HCT116 (cell line): Measurements from ENCODE around the gene WSB2. TPM values are rescaled to one million over a fixed set of nuclear protein-coding genes. Genes with fewer than 3 reads are reported as not detected.

Experiments
- ATAC-seq: fragments of 200-7000 bp; cut with Tn5 transposase; 2 replicates; pipeline ENCODE4 v1.9.1; 2020; ENCODE audit warnings: mild to moderate bottlenecking, moderate library complexity
- BruUV-seq: library from RNA; stranded (reverse); fragments of 400-500 nt; replicated peaks from 2 replicates; lab custom pipeline; 2021; lab: Mats Ljungman, UMichigan
- CTCF ChIA-PET: fragments of 300-600 bp; sonication (Branson Sonifier 250); formaldehyde crosslinking; loops from one replicate; lab custom pipeline; 2021; ENCODE audit warnings: antibody characterized with exemption; lab: Charles Lee
- POLR2A ChIA-PET: fragments of 300-600, 350-600 bp; sonication (Branson Sonifier 250); formaldehyde crosslinking; loops from one replicate; lab custom pipeline; 2021; ENCODE audit warnings: antibody characterized with exemption; lab: Charles Lee
- RAD21 ChIA-PET, 2 experiments: fragments of 300-600 bp; sonication (Branson Sonifier 250); formaldehyde crosslinking; loops; one replicate each; lab custom pipeline; 2023; ENCODE audit warnings: low total read pairs in 2 of 2; ENCODE audit not compliant: uncharacterized antibody in 2 of 2, unreplicated experiment in 2 of 2, low non-redundant PET in 1 of 2; lab: Charles Lee
- DNase-seq: peaks from one replicate; pipeline ENCODE4 v3.0.0-alpha.2; 2010; ENCODE audit warnings: low read depth, low spot score
- H2AFZ ChIP-seq: fragments of 200-600 bp; shearing (Covaris generic), sonication (generic); 2 replicates; pipeline ENCODE4 v1.6.1; 2017; ENCODE audit warnings: low read depth, mixed run types, mixed read lengths, antibody characterized with exemption, low read length; ENCODE audit not compliant: poor library complexity, severe bottlenecking
- H3K27ac ChIP-seq: 2 replicates; pipeline ENCODE4 v1.5.1; 2012; ENCODE audit warnings: low read depth, low read length
- H3K27me3 ChIP-seq: fragments of 200-600 bp; sonication (generic); 2 replicates; pipeline ENCODE4 v1.6.1; 2016; ENCODE audit warnings: mixed run types, low read length, mixed read lengths; ENCODE audit not compliant: insufficient read depth
- H3K36me3 ChIP-seq, 2 experiments: fragments of 200-500 bp in 1 of 2; fragments of 200-600 bp in 1 of 2; sonication (Bioruptor generic) in 1 of 2; sonication (generic) in 1 of 2; 2 replicates each; pipeline versions ENCODE4 v1.5.1 to v1.6.1; 2014 to 2016; ENCODE audit warnings: low read length in 2 of 2, inconsistent platforms in 1 of 2, mixed read lengths in 1 of 2, mixed run types in 1 of 2; ENCODE audit not compliant: insufficient read depth in 2 of 2, control insufficient read depth in 1 of 2
- H3K4me1 ChIP-seq, 2 experiments: fragments of 200-600 bp in 1 of 2; sonication (generic) in 1 of 2; 2 replicates each; pipeline versions ENCODE4 v1.5.1 to v1.6.1; 2012 to 2017; ENCODE audit warnings: low read length in 2 of 2, inconsistent platforms in 1 of 2, mild to moderate bottlenecking in 1 of 2, mixed read lengths in 1 of 2, mixed run types in 1 of 2, moderate library complexity in 1 of 2; ENCODE audit not compliant: insufficient read depth in 2 of 2, control insufficient read depth in 1 of 2
- H3K4me2 ChIP-seq: fragments of 200-600 bp; sonication (generic); 2 replicates; pipeline ENCODE4 v1.6.1; 2017; ENCODE audit warnings: mixed run types, low read length, mixed read lengths
- H3K4me3 ChIP-seq, 2 experiments: fragments of 200-600 bp in 1 of 2; sonication (generic) in 1 of 2; replicated peaks in 1 of 2; 2 replicates each; pipeline ENCODE4 v1.5.1; 2011 to 2016; ENCODE audit warnings: low read length in 2 of 2, control low read depth in 1 of 2, low read depth in 1 of 2, mild to moderate bottlenecking in 1 of 2, mixed read lengths in 1 of 2, mixed run types in 1 of 2
- H3K79me2 ChIP-seq: fragments of 200-600 bp; sonication (generic); 2 replicates; pipeline ENCODE4 v1.6.1; 2017; ENCODE audit warnings: mild to moderate bottlenecking, mixed run types, low read length, moderate library complexity, mixed read lengths; ENCODE audit not compliant: insufficient read depth
- H3K9ac ChIP-seq: fragments of 200-600 bp; sonication (generic); 2 replicates; pipeline ENCODE4 v1.6.1; 2016; ENCODE audit warnings: low read length, mixed read lengths
- H3K9me2 ChIP-seq: fragments of 200-600 bp; sonication (generic), shearing (Covaris generic); 2 replicates; pipeline ENCODE4 v1.6.1; 2017; ENCODE audit warnings: mixed run types, mild to moderate bottlenecking, moderate library complexity; ENCODE audit not compliant: insufficient read depth
- H3K9me3 ChIP-seq, 2 experiments: fragments of 200-500 bp in 1 of 2; fragments of 200-600 bp in 1 of 2; sonication (Bioruptor generic) in 1 of 2; sonication (generic) in 1 of 2; 2 replicates each; pipeline ENCODE4 v1.6.1; 2014 to 2017; ENCODE audit warnings: low read length in 2 of 2, mixed read lengths in 2 of 2, inconsistent platforms in 1 of 2, low read depth in 1 of 2, mild to moderate bottlenecking in 1 of 2, mixed run types in 1 of 2, moderate library complexity in 1 of 2; ENCODE audit not compliant: control insufficient read depth in 1 of 2, insufficient read depth in 1 of 2
- H4K20me1 ChIP-seq: fragments of 200-600 bp; sonication (generic), shearing (Covaris generic); 2 replicates; pipeline ENCODE4 v1.6.1; 2017; ENCODE audit warnings: mixed run types, mild to moderate bottlenecking, moderate library complexity; ENCODE audit not compliant: insufficient read depth
- CBX3 ChIP-seq: IDR thresholded peaks from 2 replicates; pipeline ENCODE4 v1.6.1; 2012; ENCODE audit warnings: low read depth
- CEBPB ChIP-seq: IDR thresholded peaks from 2 replicates; pipeline ENCODE4 v1.6.1; 2012; ENCODE audit warnings: low read depth
- EGR1 ChIP-seq: IDR thresholded peaks from 2 replicates; pipeline ENCODE4 v1.6.1; 2012; ENCODE audit warnings: low read depth
- ELF1 ChIP-seq: IDR thresholded peaks from 2 replicates; pipeline ENCODE4 v1.6.1; 2012; ENCODE audit warnings: low read depth, borderline replicate concordance
- EZH2phosphoT487 ChIP-seq: fragments of 200-600 bp; IDR thresholded peaks from 2 replicates; pipeline ENCODE4 v1.6.1; 2018; ENCODE audit warnings: antibody characterized with exemption, borderline replicate concordance
- FOSL1 ChIP-seq: IDR thresholded peaks from 2 replicates; pipeline ENCODE4 v1.6.1; 2012; ENCODE audit warnings: low read depth
- JUND ChIP-seq: IDR thresholded peaks from 2 replicates; pipeline ENCODE4 v1.6.1; 2012
- POLR2A ChIP-seq: IDR thresholded peaks from 2 replicates; pipeline ENCODE4 v1.7.0; 2011; ENCODE audit warnings: borderline replicate concordance; ENCODE audit not compliant: insufficient read depth, insufficient read length; ENCODE audit errors: extremely low read depth
- POLR2AphosphoS5 ChIP-seq: IDR thresholded peaks from 2 replicates; pipeline ENCODE4 v1.6.1; 2011; ENCODE audit warnings: mild to moderate bottlenecking, low read depth, low read length, moderate library complexity
- RAD21 ChIP-seq: IDR thresholded peaks from 2 replicates; pipeline ENCODE4 v1.6.1; 2012; ENCODE audit warnings: low read depth, mild to moderate bottlenecking
- SP1 ChIP-seq: IDR thresholded peaks from 2 replicates; pipeline ENCODE4 v1.6.1; 2012; ENCODE audit warnings: low read depth
- SRF ChIP-seq: IDR thresholded peaks from 2 replicates; pipeline ENCODE4 v1.6.1; 2012; ENCODE audit warnings: low read depth
- TCF7L2 ChIP-seq: IDR thresholded peaks from 2 replicates; pipeline ENCODE4 v1.7.0; 2011; ENCODE audit warnings: borderline replicate concordance, inconsistent platforms; ENCODE audit not compliant: insufficient read depth, insufficient read length; ENCODE audit errors: extremely low read depth
- YY1 ChIP-seq: IDR thresholded peaks from 2 replicates; pipeline ENCODE4 v1.6.1; 2011; ENCODE audit warnings: low read length, low read depth, moderate library complexity, mild to moderate bottlenecking; ENCODE audit not compliant: insufficient replicate concordance; ENCODE audit errors: extremely low read depth
- ZNF274 ChIP-seq: fragments of 200-500 bp; sonication (Bioruptor generic); IDR thresholded peaks from 2 replicates; pipeline ENCODE4 v1.6.1; 2014; ENCODE audit warnings: mild to moderate bottlenecking, low read depth, low read length, inconsistent platforms
- intact Hi-C: fragments of 100-400 bp; cut with micrococcal nuclease; formaldehyde crosslinking; loops from 2 replicates; pipeline ENCODE4 v1.10.0; 2022
- total RNA-seq: library from RNA; stranded (reverse); gene quantifications from one replicate; pipeline ENCODE4 v1.2.1, GENCODE V29; 2021; ENCODE audit not compliant: unreplicated experiment
- TF ChIP-seq, protein P1 (sequence below): IDR thresholded peaks from 2 replicates; pipeline ENCODE4 v1.6.1; 2012
- TF ChIP-seq, protein P2 (sequence below): IDR thresholded peaks from 2 replicates; pipeline ENCODE4 v1.6.1; 2011; ENCODE audit warnings: mild to moderate bottlenecking, low read length, moderate library complexity; ENCODE audit not compliant: insufficient replicate concordance; ENCODE audit errors: extremely low read depth
- TF ChIP-seq, protein P3 (sequence below), 3 experiments: fragments of 200-600 bp in 1 of 3; sonication (generic) in 1 of 3; IDR thresholded peaks in 2 of 3; conservative IDR thresholded peaks in 1 of 3; 2 replicates each; pipeline ENCODE4 v1.5.1; 2012 to 2017; ENCODE audit warnings: low read depth in 2 of 3, low read length in 2 of 3, antibody characterized with exemption in 1 of 3, borderline replicate concordance in 1 of 3, control low read depth in 1 of 3, mild to moderate bottlenecking in 1 of 3, mixed read lengths in 1 of 3, mixed run types in 1 of 3, moderate library complexity in 1 of 3; ENCODE audit not compliant: insufficient read depth in 1 of 3
- TF ChIP-seq, protein P4 (sequence below): IDR thresholded peaks from 2 replicates; pipeline ENCODE4 v1.6.1; 2012; ENCODE audit warnings: low read depth

WSB2 gene
- total RNA-seq, 1 experiment from 2014 or later: 97.0 TPM

DNA sequence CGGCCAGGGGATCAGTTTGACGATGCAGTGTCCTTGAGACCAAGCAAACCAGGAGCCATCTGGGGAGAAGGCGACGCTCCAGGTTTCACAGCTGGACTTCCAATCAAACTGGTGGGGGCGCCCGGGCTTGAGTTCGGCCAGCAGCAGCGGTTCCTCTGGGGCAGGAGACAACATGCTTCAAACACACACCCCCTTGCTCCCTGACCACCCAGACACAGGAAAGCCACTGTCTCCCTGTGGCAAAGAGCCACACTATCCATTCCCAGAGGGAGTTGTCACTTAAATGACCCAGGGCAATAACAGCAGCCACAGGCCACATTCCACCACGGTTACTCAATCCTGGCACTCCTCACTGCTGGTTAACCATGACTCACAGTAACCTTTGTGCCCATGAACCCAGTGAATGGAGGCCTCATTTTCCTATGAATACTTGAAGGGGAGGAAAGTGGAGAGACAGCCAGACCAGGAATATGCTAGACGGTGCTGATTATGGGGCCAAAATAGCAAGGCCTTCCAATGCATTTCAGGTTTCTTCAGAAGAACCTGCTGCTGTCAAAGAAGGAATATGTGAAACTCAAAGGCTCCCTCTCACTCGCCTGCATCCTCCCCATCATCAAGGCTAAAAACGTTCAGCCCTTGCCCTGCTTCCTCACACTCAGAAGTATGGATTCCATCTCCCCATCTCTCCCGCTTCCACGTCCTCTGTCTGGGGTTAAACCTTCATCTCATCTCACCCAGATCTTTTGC lies 8.5 kb downstream of the WSB2 start:
- Histone ChIP-seq H4K20me1 (no peaks in the 10 kb centered on the region), H3K27me3 (no peaks in the 10 kb centered on the region), H2AFZ (no peak overlapping the region), H3K9me2 (no peaks in the 10 kb centered on the region), H3K4me1 (peaks cover 34 to 58% of the 10 kb centered on the region in 2 experiments), H3K36me3 (peaks cover 5 to 23% of the 10 kb centered on the region in 2 experiments; a peak in 2 of 4 replicates), H3K4me3 (peak overlapping the region; percentile 21 to 49), H3K79me2 (peaks cover 44% of the 10 kb centered on the region), H3K4me2 (peak overlapping the region; percentile 80), H3K9ac (peak overlapping the region; percentile 59), H3K27ac (peak overlapping the region; percentile 87), H3K9me3 (no peaks in the 10 kb centered on the region)
- peak; percentile 97 for DNase-seq
- ChIA-PET CTCF (interaction anchor here (1.0 kb wide), 1 partner anchor 17 kb away, joined by 4 read pairs; no protein-coding TSS in a partner anchor), RAD21 (no interaction called here), POLR2A (no interaction called here)
- BruUV-seq: no TSS peak
- peak; percentile 87 for ATAC-seq
- intact Hi-C loops: loop anchor here (5.0 kb wide), 1 partner anchor 65 kb away; no protein-coding TSS in a partner anchor
- TF ChIP-seq, protein P1, sequence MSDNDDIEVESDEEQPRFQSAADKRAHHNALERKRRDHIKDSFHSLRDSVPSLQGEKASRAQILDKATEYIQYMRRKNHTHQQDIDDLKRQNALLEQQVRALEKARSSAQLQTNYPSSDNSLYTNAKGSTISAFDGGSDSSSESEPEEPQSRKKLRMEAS: peak; percentile 93
- peak; percentile 99 for TF ChIP-seq FOSL1
- peak; percentile 99 for TF ChIP-seq SP1
- TF ChIP-seq EGR1: no peak; the same call in 1 of the 2 replicates
- peak; percentile 99 for TF ChIP-seq JUND
- peak; percentile 24; the same call in 1 of the 2 replicates for TF ChIP-seq RAD21
- TF ChIP-seq, protein P2, sequence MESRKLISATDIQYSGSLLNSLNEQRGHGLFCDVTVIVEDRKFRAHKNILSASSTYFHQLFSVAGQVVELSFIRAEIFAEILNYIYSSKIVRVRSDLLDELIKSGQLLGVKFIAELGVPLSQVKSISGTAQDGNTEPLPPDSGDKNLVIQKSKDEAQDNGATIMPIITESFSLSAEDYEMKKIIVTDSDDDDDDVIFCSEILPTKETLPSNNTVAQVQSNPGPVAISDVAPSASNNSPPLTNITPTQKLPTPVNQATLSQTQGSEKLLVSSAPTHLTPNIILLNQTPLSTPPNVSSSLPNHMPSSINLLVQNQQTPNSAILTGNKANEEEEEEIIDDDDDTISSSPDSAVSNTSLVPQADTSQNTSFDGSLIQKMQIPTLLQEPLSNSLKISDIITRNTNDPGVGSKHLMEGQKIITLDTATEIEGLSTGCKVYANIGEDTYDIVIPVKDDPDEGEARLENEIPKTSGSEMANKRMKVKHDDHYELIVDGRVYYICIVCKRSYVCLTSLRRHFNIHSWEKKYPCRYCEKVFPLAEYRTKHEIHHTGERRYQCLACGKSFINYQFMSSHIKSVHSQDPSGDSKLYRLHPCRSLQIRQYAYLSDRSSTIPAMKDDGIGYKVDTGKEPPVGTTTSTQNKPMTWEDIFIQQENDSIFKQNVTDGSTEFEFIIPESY: peak; percentile 84
- no peak for TF ChIP-seq ELF1
- TF ChIP-seq SRF: peak; percentile 71; the same call in 1 of the 2 replicates
- TF ChIP-seq POLR2AphosphoS5: peak; percentile 87
- TF ChIP-seq CBX3: peak; percentile 99
- no peak for TF ChIP-seq POLR2A
- TF ChIP-seq CEBPB: peak; percentile 99
- no peak for TF ChIP-seq EZH2phosphoT487
- TF ChIP-seq ZNF274: no peak
- TF ChIP-seq, protein P3, sequence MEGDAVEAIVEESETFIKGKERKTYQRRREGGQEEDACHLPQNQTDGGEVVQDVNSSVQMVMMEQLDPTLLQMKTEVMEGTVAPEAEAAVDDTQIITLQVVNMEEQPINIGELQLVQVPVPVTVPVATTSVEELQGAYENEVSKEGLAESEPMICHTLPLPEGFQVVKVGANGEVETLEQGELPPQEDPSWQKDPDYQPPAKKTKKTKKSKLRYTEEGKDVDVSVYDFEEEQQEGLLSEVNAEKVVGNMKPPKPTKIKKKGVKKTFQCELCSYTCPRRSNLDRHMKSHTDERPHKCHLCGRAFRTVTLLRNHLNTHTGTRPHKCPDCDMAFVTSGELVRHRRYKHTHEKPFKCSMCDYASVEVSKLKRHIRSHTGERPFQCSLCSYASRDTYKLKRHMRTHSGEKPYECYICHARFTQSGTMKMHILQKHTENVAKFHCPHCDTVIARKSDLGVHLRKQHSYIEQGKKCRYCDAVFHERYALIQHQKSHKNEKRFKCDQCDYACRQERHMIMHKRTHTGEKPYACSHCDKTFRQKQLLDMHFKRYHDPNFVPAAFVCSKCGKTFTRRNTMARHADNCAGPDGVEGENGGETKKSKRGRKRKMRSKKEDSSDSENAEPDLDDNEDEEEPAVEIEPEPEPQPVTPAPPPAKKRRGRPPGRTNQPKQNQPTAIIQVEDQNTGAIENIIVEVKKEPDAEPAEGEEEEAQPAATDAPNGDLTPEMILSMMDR (IDR thresholded peaks at IDR 0.05 in 2 of 3, conservative IDR thresholded peaks at IDR 0.05 in 1 of 3; ENCODE audit: borderline replicate concordance in 1 of 3, insufficient read depth in 1 of 3, low read depth in 2 of 3, low read length in 2 of 3): no peak
- TF ChIP-seq YY1: peak; percentile 79
- TF ChIP-seq, protein P4, sequence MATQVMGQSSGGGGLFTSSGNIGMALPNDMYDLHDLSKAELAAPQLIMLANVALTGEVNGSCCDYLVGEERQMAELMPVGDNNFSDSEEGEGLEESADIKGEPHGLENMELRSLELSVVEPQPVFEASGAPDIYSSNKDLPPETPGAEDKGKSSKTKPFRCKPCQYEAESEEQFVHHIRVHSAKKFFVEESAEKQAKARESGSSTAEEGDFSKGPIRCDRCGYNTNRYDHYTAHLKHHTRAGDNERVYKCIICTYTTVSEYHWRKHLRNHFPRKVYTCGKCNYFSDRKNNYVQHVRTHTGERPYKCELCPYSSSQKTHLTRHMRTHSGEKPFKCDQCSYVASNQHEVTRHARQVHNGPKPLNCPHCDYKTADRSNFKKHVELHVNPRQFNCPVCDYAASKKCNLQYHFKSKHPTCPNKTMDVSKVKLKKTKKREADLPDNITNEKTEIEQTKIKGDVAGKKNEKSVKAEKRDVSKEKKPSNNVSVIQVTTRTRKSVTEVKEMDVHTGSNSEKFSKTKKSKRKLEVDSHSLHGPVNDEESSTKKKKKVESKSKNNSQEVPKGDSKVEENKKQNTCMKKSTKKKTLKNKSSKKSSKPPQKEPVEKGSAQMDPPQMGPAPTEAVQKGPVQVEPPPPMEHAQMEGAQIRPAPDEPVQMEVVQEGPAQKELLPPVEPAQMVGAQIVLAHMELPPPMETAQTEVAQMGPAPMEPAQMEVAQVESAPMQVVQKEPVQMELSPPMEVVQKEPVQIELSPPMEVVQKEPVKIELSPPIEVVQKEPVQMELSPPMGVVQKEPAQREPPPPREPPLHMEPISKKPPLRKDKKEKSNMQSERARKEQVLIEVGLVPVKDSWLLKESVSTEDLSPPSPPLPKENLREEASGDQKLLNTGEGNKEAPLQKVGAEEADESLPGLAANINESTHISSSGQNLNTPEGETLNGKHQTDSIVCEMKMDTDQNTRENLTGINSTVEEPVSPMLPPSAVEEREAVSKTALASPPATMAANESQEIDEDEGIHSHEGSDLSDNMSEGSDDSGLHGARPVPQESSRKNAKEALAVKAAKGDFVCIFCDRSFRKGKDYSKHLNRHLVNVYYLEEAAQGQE: no peak
- peak; percentile 61 for TF ChIP-seq TCF7L2
